Prostate gland (tissue), 2 donors: ENCODE data around the gene ANO6.

Source experiments
- CTCF ChIP-seq, 4 experiments: fragments of 200-600 bp in 2 of 4; fragments of 450-650 bp in 2 of 4; sonication (generic) in 2 of 4; IDR thresholded peaks; 1 replicate in 3 of 4; 2 replicates in 1 of 4; pipeline ENCODE4 v1.5.1; 2016 to 2019; ENCODE audit warnings: antibody characterized with exemption in 4 of 4, mild to moderate bottlenecking in 2 of 4, moderate library complexity in 2 of 4
- POLR2A ChIP-seq: fragments of 450-650 bp; IDR thresholded peaks from one replicate; pipeline ENCODE4 v1.6.1; 2016; ENCODE audit warnings: antibody characterized with exemption, mild to moderate bottlenecking
- POLR2AphosphoS5 ChIP-seq: sonication (generic); formaldehyde crosslinking; IDR thresholded peaks from one replicate; pipeline ENCODE4 v1.6.1; 2017; ENCODE audit warnings: antibody characterized with exemption

GRCh38 chr12:45336762-45337596, 121.1 kb downstream of the ANO6 start:
- TF ChIP-seq CTCF (IDR thresholded peaks at IDR 0.05) (no peak), POLR2A (no peak), POLR2AphosphoS5 (no peak)
